Peyer's patch (tissue), 4 donors: ENCODE measurements around the gene HOXA1.

Experiments used
- POLR2A ChIP-seq, 2 donors: fragments of 450-650 bp; IDR thresholded peaks; one replicate each; pipeline ENCODE4 v1.5.1; 2017; ENCODE audit warnings: antibody characterized with exemption in 2 of 2, mild to moderate bottlenecking in 2 of 2, moderate library complexity in 2 of 2
- TF ChIP-seq, protein P1 (sequence below), 6 experiments: fragments of 450-650 bp in 4 of 6; fragments of 200-600 bp in 2 of 6; sonication (generic) in 1 of 6; IDR thresholded peaks; one replicate each; pipeline ENCODE4 v1.5.1; 2017 to 2019; ENCODE audit warnings: antibody characterized with exemption in 6 of 6, mild to moderate bottlenecking in 3 of 6, moderate library complexity in 1 of 6

DNA sequence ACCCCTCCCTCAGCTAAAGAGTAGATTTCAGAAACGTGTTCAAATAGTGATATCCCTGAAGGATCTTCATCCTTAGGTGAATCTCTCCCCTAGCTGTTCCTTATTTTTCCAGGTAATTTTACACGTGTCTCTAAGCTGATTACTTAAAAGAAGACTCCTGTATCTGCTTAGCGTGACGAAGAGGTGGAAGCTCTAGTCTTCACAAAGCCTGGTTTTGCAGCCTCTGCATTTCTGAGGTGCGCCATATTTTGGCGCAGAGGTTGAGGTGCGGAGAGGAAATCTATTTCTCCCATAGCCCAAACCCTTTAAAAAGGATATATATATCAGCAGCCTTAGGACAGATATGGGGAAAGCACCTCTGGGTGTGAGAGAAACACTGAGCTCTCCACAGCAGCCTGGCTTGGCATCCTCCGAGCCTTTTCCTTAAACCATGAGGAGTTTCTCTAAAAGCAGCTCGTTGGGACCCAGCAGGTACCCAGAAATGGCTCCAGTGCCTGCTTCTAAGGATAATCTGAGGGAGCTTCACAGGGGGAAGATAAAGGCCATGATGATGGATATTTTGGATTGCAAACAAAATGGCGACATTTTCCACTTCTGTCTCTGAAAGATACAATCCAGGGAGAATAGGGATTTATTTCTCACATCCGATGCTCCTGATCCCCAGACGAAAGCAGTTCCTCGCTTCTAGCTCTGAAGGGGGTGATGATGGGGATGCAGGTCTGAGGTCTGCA, 9.7 kb upstream of the HOXA1 start:
- no peak for TF ChIP-seq POLR2A (IDR thresholded peaks at IDR 0.05)
- TF ChIP-seq, protein P1, sequence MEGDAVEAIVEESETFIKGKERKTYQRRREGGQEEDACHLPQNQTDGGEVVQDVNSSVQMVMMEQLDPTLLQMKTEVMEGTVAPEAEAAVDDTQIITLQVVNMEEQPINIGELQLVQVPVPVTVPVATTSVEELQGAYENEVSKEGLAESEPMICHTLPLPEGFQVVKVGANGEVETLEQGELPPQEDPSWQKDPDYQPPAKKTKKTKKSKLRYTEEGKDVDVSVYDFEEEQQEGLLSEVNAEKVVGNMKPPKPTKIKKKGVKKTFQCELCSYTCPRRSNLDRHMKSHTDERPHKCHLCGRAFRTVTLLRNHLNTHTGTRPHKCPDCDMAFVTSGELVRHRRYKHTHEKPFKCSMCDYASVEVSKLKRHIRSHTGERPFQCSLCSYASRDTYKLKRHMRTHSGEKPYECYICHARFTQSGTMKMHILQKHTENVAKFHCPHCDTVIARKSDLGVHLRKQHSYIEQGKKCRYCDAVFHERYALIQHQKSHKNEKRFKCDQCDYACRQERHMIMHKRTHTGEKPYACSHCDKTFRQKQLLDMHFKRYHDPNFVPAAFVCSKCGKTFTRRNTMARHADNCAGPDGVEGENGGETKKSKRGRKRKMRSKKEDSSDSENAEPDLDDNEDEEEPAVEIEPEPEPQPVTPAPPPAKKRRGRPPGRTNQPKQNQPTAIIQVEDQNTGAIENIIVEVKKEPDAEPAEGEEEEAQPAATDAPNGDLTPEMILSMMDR (IDR thresholded peaks at IDR 0.05) = no peak
